GM18511 (cell line): ENCODE data around the gene DNMT1.
"Not testable (repeated sequence)": the region's sequence is repeated elsewhere in the genome, so short reads cannot be mapped to it uniquely, and the experiment has no call there.

ENCODE experiments used
- ATAC-seq: cut with Tn5 transposase; IDR thresholded peaks from one replicate; pipeline ENCODE4 v1.9.1; 2021; ENCODE audit warnings: mild to moderate bottlenecking, moderate library complexity; ENCODE audit not compliant: unreplicated experiment

DNMT1 gene

DNA sequence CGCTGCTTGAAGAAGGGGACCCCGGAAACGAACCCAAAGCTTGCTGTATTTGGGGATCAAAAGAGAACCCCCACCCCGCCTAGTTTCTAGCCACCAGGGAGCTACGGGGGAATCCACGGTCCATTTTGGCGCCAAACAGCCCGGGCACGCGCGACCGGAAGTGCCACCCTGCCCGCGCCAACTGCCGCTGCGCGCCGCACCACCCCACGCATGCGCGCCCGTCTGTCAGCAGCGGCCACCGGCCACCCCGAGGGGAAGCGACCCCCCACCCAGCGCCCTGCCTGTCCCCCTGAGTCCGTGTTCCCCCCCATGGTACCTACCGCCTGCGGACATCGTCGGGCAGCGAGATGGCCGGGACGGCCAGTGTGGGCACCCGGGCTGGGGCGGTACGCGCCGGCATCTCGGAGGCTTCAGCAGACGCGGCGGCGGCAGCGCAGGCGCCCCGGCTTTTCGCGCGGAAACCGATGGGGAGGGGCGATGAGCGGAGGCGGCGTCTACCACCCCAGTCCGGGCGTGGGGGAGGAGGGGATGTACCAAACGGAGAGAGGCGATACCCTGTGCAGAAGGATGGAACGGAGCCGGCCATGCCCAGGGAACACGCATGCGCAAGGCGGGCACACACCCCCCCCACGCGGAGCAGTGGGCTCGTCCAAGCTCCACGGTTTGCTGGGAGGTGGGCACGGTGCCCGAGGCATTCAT lies at the start of gene DNMT1:
DNMT1 (minus strand) TSS at position 454 of the 699 bp plus-strand sequence; CDS start at position 400, 54 bp downstream.
- peak; percentile 91 for ATAC-seq

DNA sequence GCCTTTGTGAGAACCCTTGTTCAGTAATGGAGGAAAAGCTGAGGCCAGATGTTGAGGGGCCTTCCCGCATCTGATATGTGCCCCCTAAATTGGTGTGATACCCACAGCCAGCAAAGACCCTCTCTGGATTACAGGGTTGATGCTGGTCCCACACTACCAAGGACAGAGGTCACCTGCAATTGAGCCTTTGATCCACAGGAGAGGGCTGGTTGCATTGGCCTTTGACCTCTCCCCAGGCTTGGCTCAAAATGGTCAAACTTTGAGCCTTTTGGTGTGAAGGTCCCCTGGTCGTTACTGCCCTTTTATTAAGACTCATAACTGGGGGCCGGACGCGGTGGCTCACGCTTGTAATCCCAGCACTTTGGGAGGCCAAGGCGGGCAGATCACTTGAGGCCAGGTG lies 48.9 kb upstream of the DNMT1 start:
- no peak for ATAC-seq

DNA sequence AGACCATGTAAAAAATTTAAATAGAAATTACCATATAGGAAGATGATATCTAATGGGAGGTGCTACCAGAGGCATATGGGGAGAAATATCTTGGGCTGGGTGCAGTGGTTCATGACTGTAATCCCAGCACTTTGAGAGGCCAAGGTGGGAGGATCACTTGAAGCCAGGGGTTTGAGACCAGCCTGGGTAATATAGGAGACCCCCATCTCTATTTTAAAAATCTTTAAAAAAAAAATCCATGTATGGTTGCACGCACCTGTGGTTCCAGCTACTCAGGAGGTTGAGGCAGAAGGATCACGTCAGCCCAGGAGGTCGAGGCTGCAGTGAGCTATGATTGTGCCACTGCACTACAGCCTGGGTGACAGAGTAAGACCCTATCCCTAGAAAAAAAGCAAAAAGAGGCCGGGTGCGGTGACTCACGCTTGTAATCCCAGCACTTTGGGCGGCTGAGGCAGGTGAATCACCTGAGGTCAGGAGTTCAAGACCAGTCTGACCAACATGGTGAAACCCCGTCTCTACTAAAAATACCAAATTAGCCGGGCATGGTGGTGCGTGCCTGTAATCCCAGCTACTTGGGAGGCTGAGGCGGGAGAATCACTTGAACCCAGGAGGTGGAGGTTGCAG lies 47.2 kb upstream of the DNMT1 start:
- not testable (repeated sequence) for ATAC-seq

DNA sequence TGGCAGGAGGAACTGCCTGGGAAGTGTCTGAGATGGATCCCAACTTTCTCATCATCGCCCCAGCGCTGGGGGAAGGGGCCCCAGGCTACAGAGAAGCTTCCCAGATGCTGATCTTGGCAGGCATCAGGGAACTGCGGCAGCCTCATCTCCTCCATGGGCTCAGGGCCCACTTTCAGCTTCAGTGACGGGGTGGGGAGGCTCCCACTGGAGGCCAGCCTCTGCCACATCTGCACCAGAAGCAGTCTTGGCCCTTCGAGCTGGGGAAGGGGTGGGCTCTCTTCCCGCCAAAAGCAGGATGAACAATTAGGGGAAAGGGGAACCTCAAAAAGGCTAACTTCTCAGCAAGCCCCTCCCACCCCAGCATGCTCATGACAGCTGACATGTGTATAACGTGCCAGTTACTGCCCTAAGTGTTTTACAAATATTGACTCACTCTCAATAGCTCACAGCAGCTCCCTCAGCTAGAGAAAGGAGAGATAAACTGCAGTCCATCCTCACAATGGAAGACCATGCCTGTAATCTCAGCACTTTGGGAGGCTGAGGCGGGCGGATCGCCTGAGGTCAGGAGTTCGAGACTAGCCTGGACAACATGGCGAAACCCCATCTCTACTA lies 43.5 kb upstream of the DNMT1 start:
- no peak for ATAC-seq

DNA sequence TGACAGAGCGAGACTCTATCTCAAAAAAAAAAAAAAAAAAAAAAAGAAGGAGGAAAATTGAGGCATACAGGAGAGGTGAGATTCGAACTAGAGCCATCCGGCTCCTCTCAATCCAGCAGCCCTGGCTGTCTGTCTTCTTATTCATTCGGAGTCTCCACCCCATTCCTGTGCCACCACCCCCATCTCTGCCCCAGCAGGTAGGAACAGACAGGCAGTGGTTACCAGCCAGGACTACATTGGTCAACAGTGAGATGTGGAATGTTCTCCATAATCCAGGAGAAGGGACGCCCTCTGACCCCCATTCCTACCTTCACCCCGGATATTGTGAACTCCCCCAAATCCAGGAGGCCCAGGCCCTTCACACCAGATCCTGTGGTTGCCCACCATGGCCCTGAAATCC lies 42.9 kb upstream of the DNMT1 start:
- no peak for ATAC-seq

DNA sequence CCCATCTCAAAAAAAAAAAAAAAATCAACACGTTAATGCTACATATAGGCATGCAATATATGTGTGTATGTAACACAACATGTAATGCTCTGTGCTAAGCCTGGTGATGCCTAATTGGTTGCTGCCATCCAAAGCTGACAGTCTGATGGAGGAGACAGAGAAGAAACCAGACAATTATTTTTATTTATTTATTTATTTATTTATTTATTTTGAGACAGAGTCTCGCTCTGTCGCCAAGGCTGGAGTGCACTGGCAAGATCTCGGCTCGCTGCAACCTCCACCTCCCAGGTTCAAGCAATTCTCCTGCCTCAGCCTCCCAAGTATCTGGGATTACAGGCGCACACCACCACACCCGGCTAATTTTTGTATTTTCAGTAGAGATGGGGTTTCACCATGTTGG lies 40.7 kb upstream of the DNMT1 start:
- ATAC-seq = not testable (repeated sequence)

DNA sequence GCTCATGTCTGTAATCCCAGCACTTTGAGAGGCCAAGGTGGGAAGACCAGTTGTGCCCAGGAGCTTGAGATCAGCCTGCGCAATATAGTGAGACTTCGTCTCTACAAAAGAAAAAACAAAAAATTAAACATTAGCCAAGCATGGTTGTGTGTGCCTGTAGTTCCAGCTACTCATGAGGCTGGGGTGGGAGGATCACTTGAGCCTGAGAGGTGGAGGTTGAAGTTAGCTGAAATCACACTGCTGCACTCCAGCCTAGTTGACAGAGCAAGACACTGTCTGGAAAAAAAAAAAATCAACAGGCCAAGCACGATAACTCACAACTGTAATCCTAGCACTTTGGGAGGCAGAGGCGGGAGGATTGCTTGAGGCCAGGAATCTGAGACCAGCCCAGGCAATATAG lies 40.2 kb upstream of the DNMT1 start:
- no peak for ATAC-seq

DNA sequence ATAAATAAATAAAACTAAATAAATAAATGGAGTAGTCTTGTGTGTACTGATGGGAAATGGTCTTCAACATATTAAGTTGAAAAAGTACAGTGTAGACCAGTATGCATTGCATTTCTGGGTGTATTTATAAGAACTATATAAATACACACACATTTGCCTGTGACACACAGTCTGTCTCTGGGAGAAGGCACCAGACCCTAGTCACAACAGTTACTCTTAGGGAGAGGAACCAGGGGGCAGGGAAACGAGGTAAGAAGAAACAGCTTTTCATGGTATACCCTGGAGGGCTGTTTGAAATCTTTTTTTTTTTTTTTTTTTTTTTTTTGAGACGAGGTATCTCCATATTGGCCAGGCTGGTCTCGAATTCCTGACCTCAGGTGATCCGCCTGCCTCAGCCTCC lies 39.2 kb upstream of the DNMT1 start:
- no peak for ATAC-seq

DNA sequence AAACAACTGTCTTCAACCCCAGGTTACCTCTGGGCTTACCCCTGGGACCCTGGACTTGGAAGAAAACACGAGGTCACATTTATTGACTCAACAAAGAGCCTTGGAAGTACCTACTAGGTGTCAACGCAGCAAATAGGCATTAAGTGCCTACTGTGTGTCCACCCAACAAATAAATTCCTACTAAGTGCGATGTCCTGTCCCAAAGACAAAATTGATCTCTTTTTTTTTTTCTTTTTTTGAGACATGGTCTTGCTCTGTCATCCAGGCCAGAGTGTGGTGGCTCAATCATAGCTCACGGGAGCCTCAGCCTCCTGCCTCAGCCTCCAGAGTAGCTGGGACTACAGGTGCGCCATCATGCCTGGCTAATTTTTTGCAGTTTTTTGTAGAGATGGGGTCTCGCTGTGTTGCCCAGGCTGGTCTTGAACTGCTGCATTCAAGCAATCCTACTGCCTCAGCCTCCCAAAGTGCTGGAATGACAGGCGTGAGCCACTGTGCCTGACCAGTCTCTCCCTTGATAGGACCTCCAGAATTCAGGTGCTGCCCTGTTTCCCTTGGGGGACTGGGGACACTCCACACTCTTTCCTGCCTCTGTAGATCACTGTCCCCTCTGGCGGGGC lies 37.0 kb upstream of the DNMT1 start:
- no peak for ATAC-seq

DNA sequence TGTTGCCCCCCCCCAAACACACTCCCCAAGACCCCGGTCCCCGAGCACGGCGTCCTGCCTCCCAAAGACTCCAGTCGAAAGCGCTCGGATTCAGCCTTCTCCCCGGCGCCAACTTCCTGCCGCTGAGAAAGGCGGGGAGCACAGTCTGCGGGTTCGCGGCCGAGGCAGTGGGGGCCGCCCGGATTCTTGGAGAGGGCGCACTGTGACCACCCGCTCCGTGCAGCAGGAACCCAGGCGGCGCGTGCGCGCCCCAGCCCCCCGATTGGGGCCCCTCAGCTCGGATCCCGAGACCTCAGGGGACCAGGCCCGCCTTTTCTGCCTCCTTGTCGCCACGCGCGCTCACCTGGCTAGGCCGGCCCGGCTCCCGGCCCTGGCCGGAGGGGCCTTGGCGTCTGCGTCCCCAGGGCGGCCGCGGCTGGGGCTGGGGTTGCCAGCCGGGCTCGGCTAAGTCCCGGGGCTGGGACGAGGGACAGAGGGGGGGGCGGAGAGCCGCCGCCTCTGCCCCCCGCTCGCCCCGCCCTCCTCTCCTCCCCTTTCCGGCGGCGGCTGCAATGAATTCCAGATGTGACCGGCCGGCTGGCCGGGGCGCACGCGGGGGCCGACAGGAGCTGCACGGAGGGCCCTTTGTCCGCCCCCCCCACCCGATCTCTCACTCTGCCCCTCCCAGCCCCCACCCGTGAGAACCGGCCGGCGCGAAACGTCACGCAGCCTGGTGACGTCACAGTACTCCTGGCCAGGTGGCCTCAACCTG lies 36.3 kb upstream of the DNMT1 start, which contains the start of gene S1PR2:
S1PR2 (minus strand) TSS at position 471 of the 751 bp plus-strand sequence. CDS start 6,426 bp downstream, outside the sequence.
- ATAC-seq = peak; percentile 55

DNA sequence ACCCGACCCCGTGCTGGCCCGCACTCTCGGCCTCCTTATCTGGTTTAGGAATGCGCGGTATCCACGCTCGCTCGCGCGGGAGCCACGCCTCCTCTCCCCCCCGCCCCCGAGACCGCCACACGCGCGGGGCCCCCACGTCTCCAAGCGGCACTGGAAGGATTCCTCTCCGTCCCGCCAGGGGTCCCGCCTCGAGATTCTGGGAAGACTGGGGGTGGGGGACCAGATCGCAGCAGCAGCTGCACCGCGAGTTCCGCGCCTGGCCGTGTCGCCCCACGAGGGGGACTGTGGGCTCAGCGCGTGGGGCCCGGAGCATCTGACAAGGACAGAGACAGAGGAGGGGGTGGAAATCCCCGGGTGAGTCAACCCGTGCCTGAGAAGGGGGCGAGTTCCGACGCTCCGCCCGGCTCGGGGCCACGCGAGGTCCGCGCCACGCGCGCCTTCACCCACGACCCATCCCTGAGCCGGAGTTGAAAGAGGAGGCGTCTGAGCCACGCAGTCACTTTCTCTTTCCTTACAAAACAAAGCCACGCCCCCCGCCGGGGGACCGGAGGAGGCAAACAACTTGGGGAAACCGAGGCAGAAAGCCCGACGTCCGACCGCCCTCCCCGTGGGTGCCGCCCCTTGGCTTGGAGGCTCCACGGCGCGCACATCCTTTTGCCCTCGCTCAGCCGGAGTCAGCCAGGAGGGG lies 35.6 kb upstream of the DNMT1 start:
- peak; percentile 13 for ATAC-seq

DNA sequence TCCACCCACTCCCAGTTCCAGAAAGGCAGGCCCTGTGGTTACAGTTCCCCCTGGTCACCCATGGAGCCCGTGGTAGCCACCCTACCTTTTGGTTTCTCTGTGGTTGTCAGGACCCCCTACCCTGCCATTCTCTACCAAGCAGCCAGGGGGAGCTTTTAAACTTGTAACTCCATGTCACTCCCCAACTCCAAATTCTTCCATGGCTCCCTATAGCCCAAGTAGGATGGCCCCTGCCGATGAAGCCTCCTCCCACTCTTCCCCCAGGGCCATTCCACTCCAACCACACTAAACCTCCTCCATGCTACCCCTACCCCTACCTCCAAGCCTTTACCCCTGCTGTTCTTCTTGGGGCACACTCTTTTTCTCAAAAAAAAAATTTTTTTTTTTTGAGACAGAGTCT lies 34.2 kb upstream of the DNMT1 start:
- ATAC-seq = no peak

DNA sequence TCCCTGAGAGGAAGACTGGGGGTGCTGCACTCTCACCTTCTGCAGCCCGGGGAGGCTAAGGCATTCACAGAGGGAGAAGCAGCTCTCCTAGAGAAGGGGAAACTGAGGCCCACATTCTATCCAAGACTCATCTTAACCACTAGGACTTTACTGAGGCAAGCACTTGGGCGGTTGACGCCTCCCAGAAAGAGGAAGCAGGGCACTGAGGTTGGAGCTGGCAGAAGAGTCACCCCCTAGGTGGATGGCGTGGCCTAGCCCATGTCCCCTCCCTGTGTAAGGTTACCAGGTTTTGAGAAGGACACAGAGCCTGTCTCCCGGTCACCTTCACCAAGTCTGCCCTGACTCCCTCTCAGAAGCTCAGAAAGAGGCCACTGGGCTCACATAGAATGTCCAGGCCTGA lies 33.6 kb upstream of the DNMT1 start:
- no peak for ATAC-seq

DNA sequence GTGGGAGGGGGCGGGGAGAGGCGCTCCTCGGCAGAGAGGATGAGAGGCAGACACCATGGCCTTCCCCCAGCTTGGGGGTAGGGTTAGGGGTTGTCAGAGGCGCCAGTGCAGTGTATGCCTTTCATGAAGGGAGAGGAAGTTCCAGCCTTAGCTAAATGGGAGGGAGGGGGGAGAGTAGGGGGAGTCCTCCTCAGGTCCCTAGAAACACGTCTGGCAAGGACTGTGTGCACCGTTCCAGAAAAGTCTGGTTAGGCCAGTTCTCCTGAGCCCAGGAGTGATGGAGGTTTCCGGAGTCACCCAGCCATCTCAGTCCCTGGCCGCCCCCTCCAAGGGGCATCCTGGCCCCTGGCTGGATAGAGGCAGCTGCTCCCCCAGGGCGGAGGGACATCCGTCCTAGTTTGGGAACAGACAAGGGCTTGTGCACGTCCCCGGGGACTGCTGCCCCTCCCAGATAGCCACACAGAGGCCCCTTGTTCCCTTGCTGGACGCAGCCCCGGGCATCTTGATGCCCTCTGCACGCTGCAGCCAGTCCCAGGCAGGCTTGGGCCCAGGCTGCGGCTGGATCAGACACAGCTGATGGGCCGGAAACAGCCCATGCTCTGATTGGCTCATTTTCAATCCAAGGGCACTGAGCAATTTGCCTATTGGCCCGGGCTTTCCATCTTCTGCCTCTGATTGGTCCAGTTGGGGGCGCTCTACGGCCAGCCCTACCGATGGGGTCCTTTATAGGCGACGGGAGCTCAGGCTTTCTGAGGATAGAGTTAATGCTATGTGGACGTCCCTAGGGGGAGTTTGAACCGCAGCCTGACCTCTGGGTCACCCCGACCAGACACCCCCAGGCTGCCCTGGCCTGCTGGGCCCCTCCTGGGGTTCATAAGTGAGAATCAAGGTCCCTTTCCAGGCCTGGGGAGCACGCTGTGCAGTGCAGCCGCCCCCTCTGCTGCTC lies 32.5 kb upstream of the DNMT1 start:
- ATAC-seq = no peak

DNA sequence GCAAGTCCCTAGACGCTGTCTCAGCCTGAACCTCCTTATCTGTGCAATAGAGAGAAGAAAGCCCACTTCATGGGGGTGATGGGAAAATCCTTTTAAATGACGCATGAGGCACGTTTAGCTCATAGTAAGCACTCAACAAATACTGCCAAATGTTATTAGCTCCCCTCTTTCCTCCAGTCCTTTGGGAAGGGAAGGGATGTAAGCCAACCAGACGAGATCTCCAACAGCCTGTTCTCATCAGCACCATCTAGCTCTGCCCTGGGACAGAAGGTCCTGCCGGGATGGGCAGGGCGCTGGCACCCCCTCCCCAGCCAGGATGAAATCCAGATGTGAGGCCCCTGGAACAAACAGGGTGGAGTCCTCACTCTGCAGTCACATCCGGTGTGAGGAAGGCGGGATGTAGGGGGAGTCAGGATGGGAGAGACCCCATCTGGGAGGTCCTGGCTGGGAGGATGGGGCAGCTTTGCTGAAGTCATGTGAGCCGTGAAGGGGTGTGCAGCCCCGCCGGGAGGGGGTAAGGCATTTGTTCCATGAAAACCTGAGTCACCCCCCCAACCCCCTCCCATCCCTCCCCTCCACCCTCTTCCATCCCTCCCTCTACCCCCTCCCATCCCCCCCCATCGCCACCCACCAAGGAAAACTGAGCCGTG lies 31.7 kb upstream of the DNMT1 start:
- ATAC-seq = no peak

DNA sequence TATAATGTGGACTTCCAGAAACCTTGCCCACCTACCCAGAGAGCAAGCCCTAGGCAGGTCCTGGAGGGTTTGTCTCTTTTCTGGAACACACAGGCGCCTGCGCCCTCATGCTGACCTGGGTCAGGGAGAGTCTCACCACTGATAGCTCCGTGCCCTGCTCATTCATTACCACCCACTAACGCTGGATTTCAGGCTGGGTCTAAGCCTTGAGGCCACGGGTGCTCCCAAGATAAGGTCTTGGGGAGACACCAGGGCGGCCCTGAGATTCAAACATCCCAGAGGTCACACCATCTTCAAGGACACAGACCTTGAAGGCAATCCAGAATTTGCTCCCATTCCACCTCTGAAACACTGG lies 31.2 kb upstream of the DNMT1 start:
- no peak for ATAC-seq

DNA sequence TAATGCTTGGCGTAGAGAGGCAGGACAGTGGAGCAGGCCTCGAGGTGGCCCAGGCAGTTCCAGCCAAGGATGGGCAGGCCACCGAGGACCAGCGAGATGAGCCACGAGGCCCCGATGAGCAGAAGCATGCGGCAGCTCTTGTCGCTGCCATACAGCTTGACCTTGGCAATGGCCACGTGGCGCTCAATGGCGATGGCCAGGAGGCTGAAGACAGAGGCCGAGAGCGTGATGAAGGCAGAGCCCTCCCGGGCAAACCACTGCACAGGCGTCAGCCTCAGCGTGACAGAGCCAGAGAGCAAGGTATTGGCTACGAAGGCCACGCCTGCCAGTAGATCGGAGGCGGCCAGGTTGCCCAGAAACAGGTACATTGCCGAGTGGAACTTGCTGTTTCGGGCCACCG lies 29.6 kb upstream of the DNMT1 start:
- no peak for ATAC-seq

DNA sequence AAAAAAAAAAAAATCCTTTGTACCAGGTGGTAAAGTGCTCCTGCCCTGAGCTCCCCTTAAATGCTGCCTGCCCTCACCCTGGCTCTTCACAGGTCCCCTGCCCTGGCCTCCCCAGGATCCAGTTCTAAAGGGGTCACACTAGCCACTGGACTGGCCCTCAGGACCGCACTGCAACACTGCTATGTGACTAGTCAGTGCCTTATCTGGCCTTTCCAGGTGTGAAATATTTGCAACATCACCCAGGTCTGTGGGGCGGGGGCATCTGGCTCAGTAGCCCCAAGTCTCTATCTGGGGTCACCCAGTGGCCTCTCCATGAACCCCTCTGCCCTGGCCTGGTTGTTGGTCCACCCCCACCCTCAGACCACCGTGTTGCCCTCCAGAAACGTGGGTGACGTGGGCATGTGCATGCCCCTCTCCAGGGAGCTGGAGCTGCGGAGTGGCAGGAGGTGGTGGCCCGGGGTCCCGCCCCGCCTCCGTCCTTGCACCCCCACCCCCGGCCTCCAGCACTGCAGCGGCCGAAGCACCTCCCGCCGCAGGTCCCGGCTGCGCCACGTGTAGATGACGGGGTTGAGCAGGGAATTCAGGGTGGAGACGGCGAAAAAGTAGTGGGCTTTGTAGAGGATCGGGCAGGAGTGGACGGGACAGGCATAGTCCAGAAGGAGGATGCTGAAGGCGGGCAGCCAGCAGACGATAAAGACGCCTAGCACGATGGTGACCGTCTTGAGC lies 28.9 kb upstream of the DNMT1 start:
- ATAC-seq = no peak
